Urinary bladder (tissue), 4 donors: ENCODE measurements around the gene CACNG4. TPM values are rescaled to one million over a fixed set of nuclear protein-coding genes. Genes with fewer than 3 reads are reported as not detected.
"Not testable (repeated sequence)": the region's sequence is repeated elsewhere in the genome, so short reads cannot be mapped to it uniquely, and the experiment has no call there.

Experiments used
- DNase-seq: peaks from one replicate; pipeline ENCODE4 v3.0.0-alpha.2; 2015; ENCODE audit errors: extremely low spot score
- H3K27ac ChIP-seq: one replicate; pipeline ENCODE4 v1.5.1; 2013; ENCODE audit warnings: low read depth, mild to moderate bottlenecking, moderate library complexity
- H3K36me3 ChIP-seq: one replicate; pipeline ENCODE4 v1.6.1; 2013; ENCODE audit warnings: mild to moderate bottlenecking, moderate library complexity; ENCODE audit not compliant: insufficient read depth
- H3K4me1 ChIP-seq: one replicate; pipeline ENCODE4 v1.6.1; 2013; ENCODE audit warnings: mild to moderate bottlenecking, moderate library complexity; ENCODE audit not compliant: insufficient read depth
- H3K4me3 ChIP-seq: one replicate; pipeline ENCODE4 v1.5.1; 2013; ENCODE audit warnings: low read depth, low read length
- WGBS: extraction: QIAGEN DNeasy Blood & Tissue Kit; methylation state at CpG from one replicate; pipeline ENCODE4 v1.1.7; 2013; 5-methylcytosine and 5-hydroxymethylcytosine counted together
- polyA plus RNA-seq: library from polyadenylated mRNA; stranded (reverse); fragments of 200-250 nt; gene quantifications from one replicate; pipeline ENCODE4 v1.2.3, GENCODE V29; 2013
- total RNA-seq: library from RNA; depleted of rRNA; stranded (reverse); fragments of >200 nt; gene quantifications from one replicate; pipeline ENCODE4 v1.2.3, GENCODE V29; 2014
- donor health status: healthy with polysubstance abuse.
- donor health status: healthy.

CACNG4 gene
- total and polyA plus RNA-seq, 2 donors: 0.20 to 4.0 TPM

DNA sequence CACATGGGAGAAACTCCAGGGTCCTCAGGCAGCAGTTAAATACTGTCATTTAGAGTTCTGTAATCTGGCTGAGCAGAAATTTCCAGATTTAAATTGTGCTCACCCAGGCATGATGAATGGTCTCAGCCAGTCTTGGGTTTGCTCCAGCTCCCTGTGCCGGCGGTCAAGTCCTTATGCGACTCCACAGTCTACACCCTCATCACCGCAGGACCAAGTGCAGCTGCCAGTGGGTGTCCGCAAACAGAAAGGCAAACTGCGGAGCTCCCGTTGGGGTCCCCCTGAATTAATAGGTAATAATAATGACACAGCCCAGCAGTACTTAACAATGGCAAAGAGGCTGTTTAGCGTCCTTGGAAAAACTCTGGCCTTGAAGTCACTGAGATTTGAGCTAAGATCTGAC lies 3.9 kb upstream of the CACNG4 start:
- Histone ChIP-seq H3K4me3 (no peak overlapping the region), H3K36me3 (no peaks in the 10 kb centered on the region), H3K27ac (no peak overlapping the region), H3K4me1 (peaks cover 4% of the 10 kb centered on the region)
- DNase-seq: no peak
- WGBS: 62% methylated on average over 8 of the region's 8 CpGs

DNA sequence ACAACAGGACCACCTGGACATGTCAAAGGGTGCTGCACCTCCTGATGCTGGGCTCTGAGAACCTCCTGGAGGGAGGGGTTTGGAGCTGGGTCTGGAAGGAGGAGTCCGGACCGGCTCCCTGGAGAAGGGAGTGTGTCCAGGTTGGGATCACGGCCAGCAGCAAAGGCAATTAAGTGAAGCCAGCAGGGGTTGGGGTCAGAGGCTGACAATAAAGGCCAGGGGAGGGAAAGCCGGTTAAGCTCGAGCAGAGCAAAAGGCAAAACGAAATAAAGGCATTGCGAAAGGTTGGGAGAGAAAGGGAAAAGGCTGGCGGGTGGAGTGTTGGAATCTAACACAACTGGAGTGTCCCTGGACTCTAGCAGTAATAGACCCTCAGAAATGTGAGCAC lies 992 bp upstream of the CACNG4 start:
- no peak for DNase-seq
- Histone ChIP-seq H3K4me1 (peaks cover 4% of the 10 kb centered on the region), H3K27ac (no peak overlapping the region), H3K36me3 (no peaks in the 10 kb centered on the region), H3K4me3 (no peak overlapping the region)
- WGBS: 21% methylated on average over 8 of the region's 8 CpGs

DNA sequence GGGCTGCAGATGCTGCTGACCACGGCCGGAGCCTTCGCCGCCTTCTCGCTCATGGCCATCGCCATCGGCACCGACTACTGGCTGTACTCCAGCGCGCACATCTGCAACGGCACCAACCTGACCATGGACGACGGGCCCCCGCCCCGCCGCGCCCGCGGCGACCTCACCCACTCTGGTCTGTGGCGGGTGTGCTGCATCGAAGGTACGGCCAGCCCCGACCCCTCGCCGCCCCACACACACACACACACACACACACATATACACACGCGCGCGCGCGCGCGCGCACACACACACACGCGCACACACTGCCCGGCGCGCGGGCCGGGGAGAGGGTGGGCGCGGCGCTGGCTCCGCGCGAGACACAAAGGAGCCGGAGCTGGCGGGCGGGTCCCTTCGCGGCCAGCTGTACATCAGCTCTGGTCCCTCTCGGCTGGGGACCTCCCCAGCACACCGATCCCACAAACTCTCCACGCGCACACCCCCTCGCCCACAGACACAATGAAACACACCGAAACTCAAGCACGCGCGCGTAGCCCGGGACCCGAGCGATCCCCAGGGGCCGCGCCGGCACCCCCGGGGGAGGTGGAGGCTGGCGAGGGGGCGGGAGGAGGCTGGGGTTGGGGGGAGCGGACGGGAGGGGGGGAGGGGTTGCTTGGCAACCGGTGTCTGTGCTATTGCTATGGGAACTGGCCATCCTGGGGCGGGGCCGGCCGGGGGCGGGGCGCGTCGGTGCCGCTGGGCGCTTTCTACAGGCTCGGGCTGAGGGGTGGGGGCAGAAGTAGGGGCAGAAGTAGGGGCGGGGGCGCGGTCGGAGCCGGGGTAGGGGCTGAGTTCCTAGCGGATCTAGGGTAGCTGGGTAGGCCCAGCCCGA lies 658 bp downstream of the CACNG4 start:
- H3K4me3 ChIP-seq: peak overlapping the region; percentile 41
- under 1% methylated on average over 92 of the region's 92 CpGs for WGBS
- H3K36me3 ChIP-seq: no peaks in the 10 kb centered on the region
- DNase-seq: no peak
- H3K4me1 ChIP-seq: peaks cover 4% of the 10 kb centered on the region
- H3K27ac ChIP-seq: no peak overlapping the region

DNA sequence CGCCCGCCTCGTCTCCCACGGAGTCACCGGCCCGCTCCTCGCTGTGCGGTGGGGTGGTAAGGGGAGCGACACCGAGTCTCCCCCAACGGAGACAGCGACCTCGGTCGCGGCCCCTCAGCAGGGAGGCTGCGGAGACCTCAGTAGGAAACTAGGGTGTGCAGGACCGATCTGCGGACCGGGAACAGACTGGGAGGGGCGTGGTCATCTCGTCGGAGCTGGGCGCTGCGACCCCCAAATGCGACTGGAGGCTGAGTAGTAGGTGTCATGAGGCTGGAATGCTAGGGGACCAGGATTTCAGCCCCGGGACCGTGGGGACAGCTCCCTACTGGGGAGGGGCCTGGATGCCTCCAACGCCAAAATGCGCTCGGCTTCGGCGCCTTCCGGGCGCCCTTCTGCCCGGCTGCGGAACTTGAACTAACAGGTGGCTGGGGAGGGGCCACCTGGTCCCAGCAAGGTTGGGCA lies 1.3 kb downstream of the CACNG4 start:
- DNase-seq: no peak
- peak overlapping the region; percentile 41 for H3K4me3 ChIP-seq
- WGBS: 2% methylated on average over 36 of the region's 36 CpGs
- peaks cover 4% of the 10 kb centered on the region for H3K4me1 ChIP-seq
- H3K36me3 ChIP-seq: no peaks in the 10 kb centered on the region
- H3K27ac ChIP-seq: no peak overlapping the region

DNA sequence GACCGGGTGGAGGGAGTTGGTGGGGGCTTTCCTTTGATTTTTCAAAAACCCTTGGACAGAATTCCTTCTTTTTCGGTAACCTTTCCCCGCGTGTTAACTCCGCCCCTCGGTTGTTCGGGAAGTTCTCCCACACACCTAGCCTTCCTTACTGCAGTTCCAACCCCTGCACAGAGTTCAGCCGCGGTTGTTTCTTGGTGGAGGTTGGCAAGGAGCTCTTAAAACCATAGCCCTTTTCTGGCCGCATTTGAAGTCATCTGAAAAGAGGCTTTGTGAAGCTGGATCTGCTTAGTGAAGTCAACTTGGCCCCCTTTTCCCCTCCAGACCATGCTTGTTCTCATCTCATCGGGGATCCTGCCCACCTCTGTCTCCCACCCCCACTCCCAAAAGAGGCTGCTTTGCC lies 1.8 kb downstream of the CACNG4 start:
- no peak for DNase-seq
- Histone ChIP-seq H3K4me3 (no peak overlapping the region), H3K36me3 (no peaks in the 10 kb centered on the region), H3K4me1 (peaks cover 4% of the 10 kb centered on the region), H3K27ac (no peak overlapping the region)
- 16% methylated on average over 11 of the region's 11 CpGs for WGBS

DNA sequence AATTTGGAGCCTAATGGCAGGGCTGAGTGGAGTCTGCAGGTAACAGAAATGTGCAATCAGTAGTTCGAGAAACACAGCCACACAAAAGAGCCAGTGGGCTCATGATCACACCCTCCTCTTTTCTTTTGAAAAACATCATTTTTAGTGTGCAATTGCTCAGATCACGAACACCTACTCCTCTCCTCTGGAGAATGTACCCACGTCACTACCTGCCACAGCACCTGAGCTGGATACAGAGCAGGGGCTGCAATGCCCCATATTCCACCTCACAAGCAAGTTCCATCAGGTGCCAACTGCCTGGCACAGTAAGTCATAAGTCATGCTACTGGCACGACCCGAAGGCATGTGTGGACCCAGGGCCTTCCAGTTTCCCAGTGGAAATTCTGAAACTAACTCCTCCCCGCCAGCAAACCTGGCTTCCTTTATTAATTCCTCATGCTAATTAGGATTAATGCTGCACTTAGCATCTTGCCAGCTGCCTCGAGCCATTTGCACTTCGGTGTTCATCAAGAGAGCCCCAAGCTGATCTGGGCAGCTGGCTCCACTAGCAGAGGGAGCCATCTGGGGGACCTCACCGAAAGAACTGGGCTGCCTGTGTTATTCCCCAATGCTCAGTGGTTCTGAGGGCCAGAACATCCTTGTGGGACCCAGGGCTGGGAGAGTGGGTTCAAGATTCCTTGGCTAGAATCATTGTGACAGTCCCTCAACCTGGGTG lies 2.4 kb downstream of the CACNG4 start:
- Histone ChIP-seq H3K4me1 (peaks cover 4% of the 10 kb centered on the region), H3K4me3 (no peak overlapping the region), H3K27ac (no peak overlapping the region), H3K36me3 (no peaks in the 10 kb centered on the region)
- 83% methylated on average over 9 of the region's 9 CpGs for WGBS
- DNase-seq: no peak

DNA sequence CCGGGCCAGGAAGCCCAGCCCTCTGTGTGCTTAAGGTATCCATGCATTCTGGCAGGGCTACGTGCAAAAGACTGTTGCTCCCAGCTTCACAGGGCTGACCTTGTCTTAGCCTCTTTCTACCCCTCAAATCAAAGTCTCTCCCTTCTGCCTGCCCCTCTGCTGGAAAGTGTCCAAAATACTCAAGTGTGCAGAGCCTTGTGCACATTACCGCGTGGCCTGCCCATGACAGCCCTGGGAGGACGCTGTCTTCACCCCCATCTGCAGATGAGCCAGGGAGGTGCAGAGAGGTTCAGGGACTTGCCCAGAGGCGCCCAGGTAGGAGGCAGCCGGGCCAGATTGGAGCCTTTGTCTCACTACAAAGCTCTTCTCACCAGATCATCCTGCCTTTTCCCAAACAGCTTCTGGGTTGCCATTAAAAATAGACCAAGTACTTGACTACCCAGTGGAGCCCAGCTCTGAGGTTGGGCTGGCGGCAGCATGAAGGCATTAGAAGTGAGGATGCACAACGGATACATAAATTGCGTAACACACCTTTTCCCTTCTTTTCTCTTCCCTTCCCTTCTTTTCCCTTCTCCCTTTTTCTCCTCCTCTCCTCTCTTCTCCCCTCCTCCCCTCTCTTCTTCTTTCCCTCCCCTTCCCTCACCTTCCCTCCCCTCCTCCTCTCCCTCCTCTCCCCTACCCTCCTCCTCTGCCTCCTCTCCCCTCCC lies 3.5 kb downstream of the CACNG4 start:
- WGBS: 67% methylated on average over 10 of the region's 10 CpGs
- no peaks in the 10 kb centered on the region for H3K36me3 ChIP-seq
- H3K4me3 ChIP-seq: no peak overlapping the region
- no peak overlapping the region for H3K27ac ChIP-seq
- peaks cover 4% of the 10 kb centered on the region for H3K4me1 ChIP-seq
- no peak for DNase-seq

DNA sequence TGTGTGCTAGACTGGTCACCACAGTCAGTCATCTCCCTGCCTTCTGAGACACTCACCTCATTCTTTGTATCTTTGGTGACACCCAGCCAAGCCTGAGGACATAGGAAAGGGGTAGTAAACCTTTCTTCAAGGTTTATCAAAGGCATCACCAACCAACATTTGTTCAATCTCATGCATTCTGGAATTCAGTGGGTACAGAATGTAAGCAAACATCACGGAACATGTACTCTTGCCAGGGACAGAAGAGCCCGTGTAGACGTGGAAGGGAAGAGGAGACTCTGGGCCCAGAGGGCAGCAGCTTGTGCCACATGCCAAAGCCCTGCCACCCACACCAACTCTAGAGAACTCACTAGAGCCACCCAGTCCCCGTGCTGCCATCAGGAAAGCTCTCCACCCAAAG lies 4.4 kb downstream of the CACNG4 start:
- no peak overlapping the region for H3K4me3 ChIP-seq
- no peak overlapping the region for H3K27ac ChIP-seq
- WGBS: 80% methylated on average over 4 of the region's 4 CpGs
- no peaks in the 10 kb centered on the region for H3K36me3 ChIP-seq
- H3K4me1 ChIP-seq: peaks cover 4% of the 10 kb centered on the region
- DNase-seq: no peak

DNA sequence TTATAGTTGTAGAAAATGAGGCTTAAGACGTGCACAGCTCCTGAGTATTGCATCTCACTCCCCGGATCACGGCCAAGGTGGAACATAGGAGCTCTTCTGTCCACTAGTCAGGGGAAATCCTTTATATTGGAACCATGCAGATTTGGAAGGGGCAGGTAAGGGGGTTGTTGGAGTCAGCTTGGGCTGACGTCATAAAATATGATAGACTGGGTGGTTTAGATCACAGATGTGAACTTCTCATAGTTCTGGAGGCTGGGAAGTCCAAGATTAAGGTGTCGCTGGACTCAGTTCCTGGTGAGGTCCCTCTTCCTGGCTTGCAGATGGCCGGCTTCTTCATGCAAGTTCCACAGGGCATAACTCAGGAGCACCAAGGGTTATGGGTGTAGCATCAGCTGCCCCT lies 5.6 kb downstream of the CACNG4 start:
- Histone ChIP-seq H3K4me1 (no peaks in the 10 kb centered on the region), H3K36me3 (no peaks in the 10 kb centered on the region), H3K4me3 (no peak overlapping the region), H3K27ac (no peak overlapping the region)
- 86% methylated on average over 6 of the region's 6 CpGs for WGBS
- DNase-seq: no peak

DNA sequence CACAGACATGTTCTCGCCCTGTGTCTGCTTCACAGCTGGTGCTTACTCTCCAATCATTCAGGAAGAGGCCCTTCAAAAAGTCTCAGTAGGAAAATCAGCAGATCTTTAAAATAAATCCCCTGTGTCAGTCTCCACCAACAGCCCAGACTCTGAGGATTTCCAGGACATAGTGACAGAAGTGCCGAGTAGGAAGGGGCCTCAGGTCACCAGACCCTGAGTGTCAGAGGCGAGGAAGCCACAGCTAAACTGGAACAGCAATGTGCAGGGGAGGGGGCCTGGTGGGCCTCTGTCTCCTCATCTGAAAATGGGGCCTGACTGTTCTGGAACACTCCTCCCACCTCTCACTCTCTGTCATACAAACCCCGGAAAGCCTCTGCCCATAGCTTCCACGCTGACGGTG lies 6.3 kb downstream of the CACNG4 start:
- WGBS: 83% methylated on average over 6 of the region's 6 CpGs
- Histone ChIP-seq H3K36me3 (no peaks in the 10 kb centered on the region), H3K4me1 (no peaks in the 10 kb centered on the region), H3K4me3 (no peak overlapping the region), H3K27ac (no peak overlapping the region)
- no peak for DNase-seq

DNA sequence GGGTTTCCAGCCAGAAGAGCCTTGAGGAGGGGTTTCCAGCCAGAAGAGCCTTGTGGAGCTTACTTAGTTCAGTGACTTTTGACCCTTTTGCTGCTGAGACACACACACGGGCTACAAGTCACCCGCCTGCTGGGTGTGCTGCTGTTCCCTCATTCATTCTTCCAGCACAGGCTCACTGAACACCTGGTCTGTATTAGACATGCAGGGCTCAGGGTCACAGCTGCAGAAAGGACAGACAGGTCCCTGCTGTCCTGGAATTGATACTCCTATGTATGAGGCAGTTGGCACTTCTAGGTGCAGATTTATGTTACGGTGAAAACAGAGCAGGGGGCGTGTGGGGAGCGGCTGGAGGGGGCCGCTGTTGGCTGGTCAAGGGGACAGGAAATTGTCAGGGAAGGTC lies 6.8 kb downstream of the CACNG4 start:
- Histone ChIP-seq H3K27ac (no peak overlapping the region), H3K4me1 (no peaks in the 10 kb centered on the region), H3K36me3 (no peaks in the 10 kb centered on the region), H3K4me3 (no peak overlapping the region)
- no peak for DNase-seq
- 73% methylated on average over 6 of the region's 6 CpGs for WGBS

DNA sequence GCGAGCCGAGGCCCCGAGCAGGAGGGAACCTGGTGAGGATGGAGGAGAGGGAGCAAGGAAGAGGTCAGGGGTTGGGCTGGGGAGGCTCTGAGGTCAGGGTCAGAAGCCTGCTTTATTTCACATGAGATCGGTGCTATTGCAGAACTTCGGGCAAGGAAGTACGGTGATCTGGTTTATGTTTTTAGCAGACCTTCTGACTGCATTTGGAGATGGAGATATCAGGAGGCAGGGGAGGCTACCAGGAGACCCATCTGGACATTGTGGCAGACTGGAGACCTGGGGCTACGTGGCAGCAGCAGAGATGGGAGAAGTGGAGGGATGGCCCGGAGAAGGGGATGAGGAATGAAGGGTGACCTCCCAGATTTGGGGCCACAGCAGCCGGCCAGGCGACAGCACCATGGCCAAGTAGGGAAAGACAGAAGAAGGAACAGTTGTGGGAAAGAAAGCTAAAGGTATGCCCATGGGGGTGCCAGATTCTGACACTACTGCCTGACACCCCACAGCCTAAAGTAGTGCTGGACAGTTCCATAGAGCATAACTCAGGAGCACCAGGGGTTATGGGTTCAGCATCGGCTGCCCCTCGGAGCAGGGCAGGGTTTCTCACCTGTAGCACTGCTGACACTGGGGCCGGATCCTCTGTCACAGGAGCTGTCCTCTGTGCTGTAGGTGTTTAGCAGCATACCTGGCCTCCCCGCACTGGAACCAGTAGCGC lies 7.4 kb downstream of the CACNG4 start:
- DNase-seq: no peak
- WGBS: 79% methylated on average over 15 of the region's 15 CpGs

DNA sequence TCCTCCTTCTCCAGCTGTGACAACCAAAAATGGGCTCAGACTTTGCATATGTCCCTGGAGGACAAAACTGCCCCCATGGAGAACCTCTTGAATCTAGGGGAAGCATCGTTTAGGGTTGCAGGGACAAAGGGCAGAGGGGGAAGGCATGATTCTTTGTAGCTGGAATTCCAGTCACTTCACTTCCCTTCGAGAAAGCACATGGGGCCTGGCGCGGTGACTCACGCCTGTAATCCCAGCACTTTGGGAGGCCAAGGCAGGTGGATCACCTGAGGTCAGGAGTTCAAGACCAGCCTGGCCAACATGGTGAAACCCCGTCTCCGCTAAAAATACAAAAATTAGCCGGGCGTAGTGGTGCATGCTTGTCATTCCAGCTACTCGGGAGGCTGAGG lies 7.9 kb downstream of the CACNG4 start:
- not testable (repeated sequence) for DNase-seq, H3K27ac ChIP-seq, H3K4me1 ChIP-seq, H3K36me3 ChIP-seq, H3K4me3 ChIP-seq
- 80% methylated on average over 10 of the region's 10 CpGs for WGBS

More for the DNA sequence above, 7.4 kb downstream of the CACNG4 start:
- H3K4me3 ChIP-seq: no peak overlapping the region
- H3K4me1 ChIP-seq: no peaks in the 10 kb centered on the region
- no peaks in the 10 kb centered on the region for H3K36me3 ChIP-seq
- no peak overlapping the region for H3K27ac ChIP-seq
